Stomach (tissue), 9 donors: ENCODE measurements around the gene TUBGCP3. TPM values are rescaled to one million over a fixed set of nuclear protein-coding genes. Genes with fewer than 3 reads are reported as not detected.

ENCODE experiments used
- DNase-seq, 2 donors: peaks; one replicate each; pipeline versions ENCODE4 v3.0.0 to v3.0.0-alpha.2; 2013 to 2019
- H3K27ac ChIP-seq, 5 donors: fragments of 200-600 bp in 4 of 5; sonication (generic) in 4 of 5; one replicate each; pipeline ENCODE4 v1.5.1; 2013 to 2019; ENCODE audit warnings: mild to moderate bottlenecking in 1 of 5, moderate library complexity in 1 of 5
- H3K27me3 ChIP-seq, 3 donors: fragments of 200-600 bp; sonication (generic); one replicate each; pipeline ENCODE4 v1.5.1; 2017 to 2019; ENCODE audit warnings: mixed run types in 1 of 3
- H3K36me3 ChIP-seq, 4 donors: fragments of 200-600 bp; sonication (generic); 1 replicate in 3 of 4; 2 replicates in 1 of 4; pipeline ENCODE4 v1.5.1; 2016 to 2019
- H3K4me1 ChIP-seq, 4 donors: fragments of 200-600 bp; sonication (generic); one replicate each; pipeline ENCODE4 v1.5.1; 2016 to 2019
- H3K4me3 ChIP-seq, 4 donors: fragments of 200-600 bp; sonication (generic) in 3 of 4; one replicate each; pipeline ENCODE4 v1.5.1; 2016 to 2019; ENCODE audit warnings: mild to moderate bottlenecking in 1 of 4
- H3K9me3 ChIP-seq, 4 donors: fragments of 200-600 bp; sonication (generic); one replicate each; pipeline ENCODE4 v1.5.1; 2016 to 2019
- EP300 ChIP-seq: sonication (generic); formaldehyde crosslinking; IDR thresholded peaks from one replicate; pipeline ENCODE4 v1.6.1; 2017; ENCODE audit warnings: antibody characterized with exemption
- POLR2A ChIP-seq, 4 donors: fragments of 450-650 bp; IDR thresholded peaks; one replicate each; pipeline ENCODE4 v1.6.1; 2016; ENCODE audit warnings: antibody characterized with exemption in 4 of 4, control low read depth in 2 of 4, mild to moderate bottlenecking in 1 of 4, moderate library complexity in 1 of 4
- POLR2AphosphoS5 ChIP-seq, 3 donors: sonication (generic); formaldehyde crosslinking; IDR thresholded peaks; one replicate each; pipeline ENCODE4 v1.6.1; 2016; ENCODE audit warnings: antibody characterized with exemption in 3 of 3
- WGBS, 5 donors: extraction: QIAGEN DNeasy Blood & Tissue Kit in 3 of 5; methylation state at CpG; one replicate each; pipeline versions ENCODE4 v1.1.5 to v1.1.7; 2013 to 2018; 5-methylcytosine and 5-hydroxymethylcytosine counted together
- intact Hi-C: fragments of 100-400 bp; cut with DNase I; formaldehyde crosslinking; loops from one replicate; pipeline ENCODE4 v1.15.1; 2023; ENCODE audit warnings: low total_unique reads
- polyA plus RNA-seq, 3 donors: library from polyadenylated mRNA; stranded (reverse); fragments of 200-250 nt; gene quantifications; one replicate each; pipeline ENCODE4 v1.2.3, GENCODE V29; 2013
- total RNA-seq, 5 donors: library from RNA; depleted of rRNA; stranded (reverse); fragments of >200 nt; gene quantifications; one replicate each; pipeline versions ENCODE4 v1.1.0 to v1.2.3, GENCODE V29; 2014 to 2016
- TF ChIP-seq, protein P1 (sequence below), 7 experiments: fragments of 450-650 bp in 4 of 7; fragments of 200-600 bp in 3 of 7; sonication (generic) in 3 of 7; IDR thresholded peaks; one replicate each; pipeline ENCODE4 v1.5.1; 2016 to 2019; ENCODE audit warnings: antibody characterized with exemption in 7 of 7, control low read depth in 2 of 7, mild to moderate bottlenecking in 1 of 7
- donor health status: healthy with polysubstance abuse.
- donor health status: Bipolar disorder and iron deficiency.
- donor health status: healthy.

TUBGCP3 gene
- total and polyA plus RNA-seq, 8 donors = 7.8 to 49.6 (median 15.2) TPM

DNA sequence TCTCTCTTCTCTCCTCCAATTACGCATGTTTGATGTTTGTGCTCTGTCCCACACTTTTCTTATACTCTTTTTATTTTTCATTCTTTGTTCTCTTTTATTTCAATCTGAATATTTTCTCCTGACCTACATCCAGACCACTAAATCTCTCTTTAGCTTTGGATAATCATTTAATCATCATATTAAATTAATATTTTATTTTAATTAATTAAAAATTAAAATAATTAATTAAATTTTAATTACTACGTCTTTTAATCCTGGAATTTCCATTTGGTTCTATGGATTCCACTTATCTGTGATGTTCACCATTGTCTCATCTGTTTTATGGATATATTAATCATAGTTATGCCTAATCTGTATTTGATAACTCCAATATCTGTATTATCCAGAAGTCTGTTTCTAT lies 149.4 kb downstream of the TUBGCP3 start:
- 49 to 87% (median 81%) methylated on average over 2 of the region's 2 CpGs for WGBS, 5 donors
- H3K9me3 ChIP-seq = peaks cover 0 to 17% (median 12%) of the 10 kb centered on the region in 4 donors
- H3K4me1 ChIP-seq = peaks cover 0 to 10% (median 4%) of the 10 kb centered on the region in 4 donors
- peaks cover 5 to 49% (median 21%) of the 10 kb centered on the region in 3 donors for H3K27me3 ChIP-seq
- no peak overlapping the region for H3K27ac ChIP-seq
- no peaks in the 10 kb centered on the region for H3K36me3 ChIP-seq
- H3K4me3 ChIP-seq = no peak overlapping the region
- intact Hi-C loops = no loop called here
- no peak for TF ChIP-seq POLR2AphosphoS5 (IDR thresholded peaks at IDR 0.05)
- TF ChIP-seq, protein P1, sequence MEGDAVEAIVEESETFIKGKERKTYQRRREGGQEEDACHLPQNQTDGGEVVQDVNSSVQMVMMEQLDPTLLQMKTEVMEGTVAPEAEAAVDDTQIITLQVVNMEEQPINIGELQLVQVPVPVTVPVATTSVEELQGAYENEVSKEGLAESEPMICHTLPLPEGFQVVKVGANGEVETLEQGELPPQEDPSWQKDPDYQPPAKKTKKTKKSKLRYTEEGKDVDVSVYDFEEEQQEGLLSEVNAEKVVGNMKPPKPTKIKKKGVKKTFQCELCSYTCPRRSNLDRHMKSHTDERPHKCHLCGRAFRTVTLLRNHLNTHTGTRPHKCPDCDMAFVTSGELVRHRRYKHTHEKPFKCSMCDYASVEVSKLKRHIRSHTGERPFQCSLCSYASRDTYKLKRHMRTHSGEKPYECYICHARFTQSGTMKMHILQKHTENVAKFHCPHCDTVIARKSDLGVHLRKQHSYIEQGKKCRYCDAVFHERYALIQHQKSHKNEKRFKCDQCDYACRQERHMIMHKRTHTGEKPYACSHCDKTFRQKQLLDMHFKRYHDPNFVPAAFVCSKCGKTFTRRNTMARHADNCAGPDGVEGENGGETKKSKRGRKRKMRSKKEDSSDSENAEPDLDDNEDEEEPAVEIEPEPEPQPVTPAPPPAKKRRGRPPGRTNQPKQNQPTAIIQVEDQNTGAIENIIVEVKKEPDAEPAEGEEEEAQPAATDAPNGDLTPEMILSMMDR (IDR thresholded peaks at IDR 0.05) = no peak
- TF ChIP-seq EP300 = no peak
- TF ChIP-seq POLR2A (IDR thresholded peaks at IDR 0.05) = no peak
- DNase-seq = no peak

DNA sequence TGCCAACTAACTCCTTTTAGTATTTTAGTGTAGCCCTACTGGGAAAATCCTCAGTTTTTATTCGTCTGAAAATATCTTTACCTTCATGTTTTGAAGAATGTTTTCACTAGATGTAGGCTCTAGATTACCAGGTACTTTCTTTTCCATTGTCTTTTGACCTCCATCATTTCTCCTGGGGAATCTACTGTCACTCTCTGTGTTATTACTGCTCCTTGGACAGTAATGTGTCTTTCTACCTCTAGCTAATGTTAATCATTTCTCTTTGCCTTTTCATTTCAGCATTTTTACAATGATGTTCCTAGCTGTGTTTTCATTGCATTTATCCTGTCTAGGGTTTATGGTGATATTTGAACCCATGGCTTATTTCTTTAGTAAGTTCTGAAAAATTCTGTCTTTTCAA lies 149.9 kb downstream of the TUBGCP3 start:
- no peak for DNase-seq
- Histone ChIP-seq H3K4me1 (peaks cover 0 to 6% (median 2%) of the 10 kb centered on the region in 4 donors), H3K27ac (no peak overlapping the region), H3K27me3 (peaks cover 4 to 45% (median 17%) of the 10 kb centered on the region in 3 donors), H3K36me3 (no peaks in the 10 kb centered on the region), H3K9me3 (peaks cover 0 to 17% (median 12%) of the 10 kb centered on the region in 4 donors), H3K4me3 (no peak overlapping the region)
- intact Hi-C loops = no loop called here
- TF ChIP-seq POLR2AphosphoS5 (IDR thresholded peaks at IDR 0.05) (no peak), POLR2A (IDR thresholded peaks at IDR 0.05) (no peak), EP300 (no peak)
- TF ChIP-seq, protein P1 (IDR thresholded peaks at IDR 0.05) = no peak
- WGBS, 5 donors = 59 to 81% (median 79%) methylated on average over 1 of the region's 1 CpG

DNA sequence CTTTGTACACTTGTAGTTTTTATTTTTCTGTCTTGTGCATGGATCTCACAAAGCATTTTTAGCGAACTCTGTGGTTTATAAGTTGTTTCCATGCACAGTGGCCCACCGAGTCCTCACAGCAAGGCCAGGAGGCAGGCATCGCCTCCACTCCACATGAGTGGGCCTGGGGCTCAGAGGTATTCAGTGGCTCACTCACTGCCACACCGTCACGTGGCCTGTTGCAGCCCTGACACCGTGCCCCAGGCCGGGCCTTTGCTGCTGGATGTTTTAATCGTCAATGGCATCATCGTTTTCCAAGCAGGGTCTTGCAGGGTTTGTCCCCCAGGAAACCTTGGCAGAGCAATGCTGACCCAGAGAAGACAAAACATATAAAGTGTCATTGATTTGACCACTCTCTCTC lies 152.0 kb downstream of the TUBGCP3 start:
- H3K9me3 ChIP-seq = peaks cover 0 to 17% (median 12%) of the 10 kb centered on the region in 4 donors
- H3K36me3 ChIP-seq = no peaks in the 10 kb centered on the region
- WGBS, 5 donors = 79 to 89% (median 89%) methylated on average over 9 of the region's 9 CpGs
- intact Hi-C loops = no loop called here
- TF ChIP-seq, protein P1 (IDR thresholded peaks at IDR 0.05) = no peak
- TF ChIP-seq POLR2A (IDR thresholded peaks at IDR 0.05) (no peak), POLR2AphosphoS5 (IDR thresholded peaks at IDR 0.05) (no peak), EP300 (no peak)
- DNase-seq = no peak
- no peak overlapping the region for H3K4me3 ChIP-seq
- H3K4me1 ChIP-seq = no peaks in the 10 kb centered on the region
- no peak overlapping the region for H3K27ac ChIP-seq
- H3K27me3 ChIP-seq = peaks cover 0 to 27% (median 0%) of the 10 kb centered on the region in 3 donors

Other genes with a start within 250 kb of the TUBGCP3 start
- not detected for gene SPACA7, start 211.8 kb downstream of the TUBGCP3 start, total RNA-seq
- not detected for gene SPACA7, start 211.8 kb downstream of the TUBGCP3 start, polyA plus RNA-seq
- gene ATP11A, start 101.9 kb upstream of the TUBGCP3 start, total RNA-seq = 10 to 100 TPM in 4 of 5 donors, 1 to 10 TPM in 1; 9.9 to 70.9 (median 17.8) TPM
- 1 to 10 TPM; 1.1 to 2.5 (median 1.3) TPM for gene ATP11A, start 101.9 kb upstream of the TUBGCP3 start, polyA plus RNA-seq